HepG2 (cell line): ENCODE results near the gene CMC1. TPM values are rescaled to one million over a fixed set of nuclear protein-coding genes. Genes with fewer than 3 reads are reported as not detected.

Source experiments
- KIAA2018 ChIP-seq: sonication (generic); formaldehyde crosslinking; IDR thresholded peaks from 2 replicates; pipeline ENCODE4 v1.5.0; 2020; ENCODE audit warnings: mild to moderate bottlenecking, missing genetic modification reagents, borderline replicate concordance
- RAD51 ChIP-seq: fragments of 450-650 bp; IDR thresholded peaks from 2 replicates; pipeline ENCODE4 v1.6.1; 2016; ENCODE audit warnings: borderline replicate concordance
- TFAP4 ChIP-seq: sonication (generic); IDR thresholded peaks from 2 replicates; pipeline ENCODE4 v1.6.1; 2016; ENCODE audit warnings: low read depth, borderline replicate concordance
- ZBED4 ChIP-seq: sonication (generic); formaldehyde crosslinking; IDR thresholded peaks from 2 replicates; pipeline ENCODE4 v1.4.0; 2020; ENCODE audit warnings: missing genetic modification reagents, borderline replicate concordance
- ZNF274 ChIP-seq: sonication (generic); formaldehyde crosslinking; IDR thresholded peaks from 2 replicates; pipeline ENCODE4 v1.5.1; 2020; ENCODE audit warnings: mild to moderate bottlenecking, missing genetic modification reagents
- ZNF281 ChIP-seq: sonication (generic); formaldehyde crosslinking; IDR thresholded peaks from 2 replicates; pipeline ENCODE4 v1.4.0; 2020; ENCODE audit warnings: missing genetic modification reagents, borderline replicate concordance
- ZNF550 ChIP-seq: sonication (generic); formaldehyde crosslinking; IDR thresholded peaks from 2 replicates; pipeline ENCODE4 v1.4.0; 2020; ENCODE audit warnings: mild to moderate bottlenecking, missing genetic modification reagents, borderline replicate concordance
- ZNF672 ChIP-seq: sonication (generic); formaldehyde crosslinking; IDR thresholded peaks from 2 replicates; pipeline ENCODE4 v1.8.1; 2022; ENCODE audit warnings: missing genetic modification reagents
- ZNF800 ChIP-seq: sonication (generic); formaldehyde crosslinking; IDR thresholded peaks from 2 replicates; pipeline ENCODE4 v1.4.0; 2020; ENCODE audit warnings: missing genetic modification reagents
- polyA plus RNA-seq, 8 experiments: library from polyadenylated mRNA; depleted of rRNA in 3 of 8; stranded (reverse) in 7 of 8; unstranded in 1 of 8; fragments of >200 nt; fragmentation: Illumina TruSeq in 4 of 8; extraction: Trizol in 4 of 8; gene quantifications; 2 replicates each; pipeline versions ENCODE4 v1.2.1 to v1.2.3, GENCODE V29; 2011 to 2016; ENCODE audit warnings: low read depth in 4 of 8, missing spikeins in 1 of 8, mixed read lengths in 1 of 8; ENCODE audit not compliant: insufficient read depth in 1 of 8
- total RNA-seq, 5 experiments: library from RNA; depleted of rRNA; stranded (reverse); fragments of >200 nt; fragmentation: Illumina TruSeq; extraction: Trizol; gene quantifications; 2 replicates each; pipeline ENCODE4 v1.2.3, GENCODE V29; 2016; ENCODE audit warnings: low read depth in 1 of 5

CMC1 gene
- total and polyA plus RNA-seq, 2 of the 13 experiments (the other 11 are each of a cell fraction or from before 2014, with no cell fraction given): 22.1 to 29.5 TPM

GRCh38 chr3:28348629-28349468 is 107.4 kb downstream of the CMC1 start, which contains the start of the genes AZI2 and ZCWPW2 (continued):
- TF ChIP-seq KIAA2018 (CRISPR knock-in tag): no peak
- peak; percentile 10; the same call in 1 of the 2 replicates for TF ChIP-seq TFAP4
- peak; percentile 53; the same call in 1 of the 2 replicates for TF ChIP-seq ZNF274 (CRISPR knock-in tag)
- no peak for TF ChIP-seq RAD51
- peak; percentile 65 for TF ChIP-seq ZBED4
- TF ChIP-seq ZNF550: no peak
- no peak for TF ChIP-seq ZNF800 (CRISPR knock-in tag)
- TF ChIP-seq ZNF281 (CRISPR knock-in tag): peak; percentile 93
- TF ChIP-seq ZNF672 (CRISPR knock-in tag): no peak
